IMR-90 (cell line): ENCODE data around the gene GNAI1. TPM values are rescaled to one million over a fixed set of nuclear protein-coding genes. Genes with fewer than 3 reads are reported as not detected.
A peak's percentile ranks its signal among the peaks of the same experiment; 100 is the strongest.

ENCODE experiments used
- ATAC-seq: fragments of 200-7000 bp; cut with Tn5 transposase; 2 replicates; pipeline ENCODE4 v1.9.1; 2020; ENCODE audit warnings: low read depth, mild to moderate bottlenecking, moderate library complexity
- BruUV-seq: library from RNA; stranded (reverse); fragments of 400-500 nt; replicated peaks from 2 replicates; lab custom pipeline; 2021; lab: Mats Ljungman, UMichigan
- CTCF ChIA-PET: fragments of 300-600 bp; formaldehyde crosslinking; extraction: SDS; loops from one replicate; lab custom pipeline; 2021; ENCODE audit warnings: antibody characterized with exemption; lab: Yijun Ruan, JAX
- POLR2A ChIA-PET: fragments of 300-600 bp; sonication (Branson Sonifier 250); formaldehyde crosslinking; loops from one replicate; lab custom pipeline; 2022; ENCODE audit warnings: antibody characterized with exemption; ENCODE audit not compliant: unreplicated experiment; lab: Charles Lee
- DNase-seq: peaks from one replicate; pipeline ENCODE4 v3.0.0; 2013
- H2AFZ ChIP-seq: replicated peaks from 2 replicates; pipeline ENCODE3; 2013; ENCODE audit warnings: low read length, mild to moderate bottlenecking; ENCODE audit not compliant: poor library complexity
- H2AK5ac ChIP-seq: 2 replicates; pipeline ENCODE4 v1.6.1; 2013; ENCODE audit warnings: low read depth, low read length, inconsistent platforms
- H2AK9ac ChIP-seq: replicated peaks from 2 replicates; pipeline ENCODE3; 2013; ENCODE audit warnings: mild to moderate bottlenecking, low read depth, low read length, moderate library complexity; ENCODE audit not compliant: poor library complexity
- H2BK120ac ChIP-seq: 2 replicates; pipeline ENCODE4 v1.6.1; 2013; ENCODE audit warnings: low read depth, low read length, inconsistent platforms
- H2BK15ac ChIP-seq: 3 replicates; pipeline ENCODE4 v1.6.1; 2013; ENCODE audit warnings: low read depth, low read length, inconsistent platforms
- H2BK20ac ChIP-seq: 2 replicates; pipeline ENCODE4 v1.6.1; 2013; ENCODE audit warnings: low read depth, mild to moderate bottlenecking, inconsistent platforms, low read length, moderate library complexity
- H2BK5ac ChIP-seq: 2 replicates; pipeline ENCODE4 v1.6.1; 2013; ENCODE audit warnings: mild to moderate bottlenecking, low read depth, low read length, inconsistent platforms; ENCODE audit not compliant: poor library complexity, severe bottlenecking
- H3K14ac ChIP-seq: replicated peaks from 2 replicates; pipeline ENCODE4 v1.6.1; 2013; ENCODE audit warnings: low read depth, low read length, inconsistent platforms
- H3K18ac ChIP-seq: 2 replicates; pipeline ENCODE4 v1.6.1; 2013; ENCODE audit warnings: low read depth, low read length, control low read depth
- H3K23ac ChIP-seq: 2 replicates; pipeline ENCODE4 v1.6.1; 2013; ENCODE audit warnings: low read depth, low read length, inconsistent platforms
- H3K27ac ChIP-seq: 2 replicates; pipeline ENCODE4 v1.5.1; 2013; ENCODE audit warnings: mild to moderate bottlenecking, control low read depth, low read length; ENCODE audit not compliant: insufficient read depth
- H3K27me3 ChIP-seq: 2 replicates; pipeline ENCODE4 v1.6.1; 2013; ENCODE audit warnings: low read length; ENCODE audit not compliant: control insufficient read depth, insufficient read depth
- H3K36me3 ChIP-seq: 2 replicates; pipeline ENCODE4 v1.6.1; 2013; ENCODE audit warnings: low read length, mixed read lengths; ENCODE audit not compliant: control insufficient read depth, insufficient read depth
- H3K4ac ChIP-seq: 2 replicates; pipeline ENCODE4 v1.6.1; 2013; ENCODE audit warnings: low read depth, low read length, inconsistent platforms
- H3K4me1 ChIP-seq: 2 replicates; pipeline ENCODE4 v1.6.1; 2013; ENCODE audit warnings: low read length, mixed read lengths; ENCODE audit not compliant: control insufficient read depth, insufficient read depth
- H3K4me2 ChIP-seq: 2 replicates; pipeline ENCODE4 v1.6.1; 2013; ENCODE audit warnings: low read depth, mild to moderate bottlenecking, control low read depth, low read length, moderate library complexity
- H3K4me3 ChIP-seq: 2 replicates; pipeline ENCODE4 v1.5.1; 2013; ENCODE audit warnings: low read depth, mild to moderate bottlenecking, control low read depth, low read length, moderate library complexity; ENCODE audit not compliant: insufficient read depth
- H3K56ac ChIP-seq: 2 replicates; pipeline ENCODE4 v1.6.1; 2013; ENCODE audit warnings: low read length, inconsistent platforms; ENCODE audit not compliant: insufficient read depth; ENCODE audit errors: extremely low read depth
- H3K79me1 ChIP-seq, 2 experiments: 2 replicates each; pipeline ENCODE4 v1.6.1; 2013; ENCODE audit warnings: low read length in 2 of 2, inconsistent platforms in 1 of 2, low read depth in 1 of 2
- H3K9ac ChIP-seq: 2 replicates; pipeline ENCODE4 v1.6.1; 2013; ENCODE audit warnings: low read depth, low read length, control low read depth
- H3K9me1 ChIP-seq: 2 replicates; pipeline ENCODE4 v1.6.1; 2013; ENCODE audit warnings: low read length, inconsistent platforms; ENCODE audit not compliant: insufficient read depth
- H3K9me3 ChIP-seq: 2 replicates; pipeline ENCODE4 v1.6.1; 2013; ENCODE audit warnings: low read length; ENCODE audit not compliant: control insufficient read depth, insufficient read depth
- H4K20me1 ChIP-seq: 2 replicates; pipeline ENCODE4 v1.6.1; 2013; ENCODE audit warnings: low read length, inconsistent platforms; ENCODE audit not compliant: insufficient read depth
- H4K5ac ChIP-seq: 2 replicates; pipeline ENCODE4 v1.6.1; 2013; ENCODE audit warnings: mild to moderate bottlenecking, low read depth, low read length, control low read depth
- H4K8ac ChIP-seq, 2 experiments: 2 replicates each; pipeline ENCODE4 v1.6.1; 2013; ENCODE audit warnings: low read depth in 2 of 2, low read length in 2 of 2, control low read depth in 1 of 2, inconsistent platforms in 1 of 2
- H4K91ac ChIP-seq: 2 replicates; pipeline ENCODE4 v1.6.1; 2013; ENCODE audit warnings: low read depth, low read length, inconsistent platforms; ENCODE audit not compliant: insufficient read depth
- CHD1 ChIP-seq: IDR thresholded peaks from 2 replicates; pipeline ENCODE4 v1.6.1; 2012; ENCODE audit warnings: low read depth, low read length, improper control_type of control experiment
- ELK1 ChIP-seq: fragments of 150-350 bp; IDR thresholded peaks from 2 replicates; pipeline ENCODE4 v1.6.1; 2016; ENCODE audit warnings: low read depth, mild to moderate bottlenecking, low read length, moderate library complexity, borderline replicate concordance
- NFE2L2 ChIP-seq: fragments of 150-350 bp; IDR thresholded peaks from 2 replicates; pipeline ENCODE4 v1.6.1; 2016; ENCODE audit warnings: low read depth, mild to moderate bottlenecking, low read length
- POLR2A ChIP-seq: IDR thresholded peaks from 2 replicates; pipeline ENCODE4 v1.6.1; 2012; ENCODE audit warnings: mild to moderate bottlenecking, low read depth, low read length
- RAD21 ChIP-seq: IDR thresholded peaks from 2 replicates; pipeline ENCODE4 v1.6.1; 2012; ENCODE audit warnings: low read length, improper control_type of control experiment
- SMC3 ChIP-seq: fragments of 150-350 bp; IDR thresholded peaks from 2 replicates; pipeline ENCODE4 v1.6.1; 2016; ENCODE audit warnings: low read depth, mild to moderate bottlenecking, antibody characterized with exemption, low read length, moderate library complexity
- WGBS, 2 experiments: methylation state at CpG; one replicate each; pipeline versions ENCODE4 v1.1.5 to v1.1.7; 2013; ENCODE audit warnings: missing lambda C conversion rate in 2 of 2; ENCODE audit not compliant: insufficient read length in 1 of 2; ENCODE audit errors: extremely low coverage in 2 of 2; 5-methylcytosine and 5-hydroxymethylcytosine counted together
- dilution Hi-C: fragments of 300-500 bp; cut with HindIII; formaldehyde crosslinking; loops from one replicate; pipeline ENCODE4 v1.14.3; 2018; ENCODE audit warnings: low sequenced_read_pairs; ENCODE audit not compliant: unreplicated experiment
- in situ Hi-C: fragments of 300-500 bp; cut with MboI; formaldehyde crosslinking; loops from 3 replicates; pipeline ENCODE4 v1.14.3; 2019; ENCODE audit warnings: low sequenced_read_pairs, inconsistent platforms, mixed read lengths
- intact Hi-C: fragments of 100-400 bp; cut with micrococcal nuclease; formaldehyde crosslinking; loops from 2 replicates; pipeline ENCODE4 v1.10.0; 2022
- polyA plus RNA-seq, 3 experiments: library from polyadenylated mRNA; depleted of rRNA; stranded (reverse); fragments of >200 nt; gene quantifications; 2 replicates each; pipeline ENCODE4 v1.2.3, GENCODE V29; 2012; ENCODE audit warnings: low replicate concordance in 1 of 3
- total RNA-seq: library from RNA; depleted of rRNA; stranded (reverse); fragments of >200 nt; gene quantifications from 2 replicates; pipeline ENCODE4 v1.2.3, GENCODE V29; 2012

The GNAI1 gene
- total and polyA plus RNA-seq, 2 of the 4 experiments (the other 2 are of a cell fraction) = 21.1 to 26.5 TPM

GRCh38 chr7:80264769-80265495, 130.3 kb downstream of the GNAI1 start:
- no peak overlapping the region for H3K56ac ChIP-seq
- no peak overlapping the region for H3K18ac ChIP-seq
- H3K23ac ChIP-seq = no peak overlapping the region
- H3K27ac ChIP-seq = no peak overlapping the region
- DNase-seq (no peak), ATAC-seq (no peak)
- no peak overlapping the region for H2BK15ac ChIP-seq
- in situ Hi-C loops (no loop called here), dilution Hi-C loops (no loop called here), intact Hi-C loops (no loop called here)
- H3K9me1 ChIP-seq = no peaks in the 10 kb centered on the region
- no peaks in the 10 kb centered on the region for H3K79me1 ChIP-seq
- no peak overlapping the region for H3K9ac ChIP-seq
- H3K4me2 ChIP-seq = no peak overlapping the region
- no peak overlapping the region for H4K5ac ChIP-seq
- H3K4me1 ChIP-seq = no peaks in the 10 kb centered on the region
- POLR2A ChIA-PET = no interaction called here
- no peak overlapping the region for H4K8ac ChIP-seq
- CTCF ChIA-PET = no interaction called here
- no peaks in the 10 kb centered on the region for H3K9me3 ChIP-seq
- no peak overlapping the region for H2AK9ac ChIP-seq
- no peak overlapping the region for H3K4ac ChIP-seq
- peaks cover 4% of the 10 kb centered on the region for H3K27me3 ChIP-seq
- no peak overlapping the region for H2BK5ac ChIP-seq
- no CpG with 5 or more reads among the region's 6 CpGs for WGBS, 2 experiments
- H2AK5ac ChIP-seq = no peak overlapping the region
- no peak overlapping the region for H4K91ac ChIP-seq
- no peaks in the 10 kb centered on the region for H4K20me1 ChIP-seq
- H2AFZ ChIP-seq = peak overlapping the region; percentile 34
- no peak overlapping the region for H2BK20ac ChIP-seq
- no TSS peak for BruUV-seq
- H2BK120ac ChIP-seq = no peak overlapping the region
- no peak for TF ChIP-seq ELK1
- TF ChIP-seq CHD1 = no peak
- no peak for TF ChIP-seq NFE2L2
- no peak for TF ChIP-seq POLR2A
- TF ChIP-seq SMC3 = no peak
- no peak for TF ChIP-seq RAD21
- no peak overlapping the region for H3K4me3 ChIP-seq
- no peaks in the 10 kb centered on the region for H3K36me3 ChIP-seq
- H3K14ac ChIP-seq = 0 out of 2 replicates have a peak overlapping the region, but pooled peaks have one; percentile 42
